Stimulated activated naive B cell treated with anti-CD40 and anti-IgM and Interleukin-4, amounts not matched to agents 10 μg/mL and 1 μg/mL and 100 μg/mL, for 72 hours (primary cell): ENCODE measurements around the gene SULF2.
"Not testable (repeated sequence)": the region's sequence is repeated elsewhere in the genome, so short reads cannot be mapped to it uniquely, and the experiment has no call there.

Source experiments
- ATAC-seq, 2 donors: fragments of 150-1000 bp; cut with Tn5 transposase; replicated peaks; 2 replicates each; pipeline ENCODE4 v1.10.0; 2021; ENCODE audit warnings: moderate library complexity in 1 of 2
- DNase-seq: peaks from one replicate; pipeline ENCODE4 v3.0.0; 2021
- H3K27ac Mint-ChIP-seq: one replicate; pipeline ENCODE4 v1.8.0; 2022; ENCODE audit warnings: mild to moderate bottlenecking, mixed read lengths
- H3K27me3 Mint-ChIP-seq, 2 donors: one replicate each; pipeline ENCODE4 v1.8.0; 2022; ENCODE audit warnings: mixed read lengths in 2 of 2
- H3K36me3 Mint-ChIP-seq, 2 donors: one replicate each; pipeline ENCODE4 v1.8.0; 2022; ENCODE audit warnings: mixed read lengths in 2 of 2, mild to moderate bottlenecking in 1 of 2
- H3K4me1 Mint-ChIP-seq, 2 donors: one replicate each; pipeline ENCODE4 v1.8.0; 2022; ENCODE audit warnings: mixed read lengths in 2 of 2, mild to moderate bottlenecking in 1 of 2
- H3K4me3 Mint-ChIP-seq, 2 donors: one replicate each; pipeline ENCODE4 v1.8.0; 2022; ENCODE audit warnings: mild to moderate bottlenecking in 2 of 2, mixed read lengths in 2 of 2, moderate library complexity in 1 of 2
- H3K9me3 Mint-ChIP-seq, 2 donors: one replicate each; pipeline ENCODE4 v1.8.0; 2022; ENCODE audit warnings: mixed read lengths in 2 of 2, mild to moderate bottlenecking in 1 of 2

The SULF2 gene

GRCh38 chr20:47785311-47785853 is at the start of gene SULF2:
Gene SULF2 (minus strand): TSS chr20:47785481. CDS start chr20:47757363, 28,118 bp downstream.
- DNase-seq (no peak), ATAC-seq (peak; percentile 30 to 47)
- H3K4me1 Mint-ChIP-seq, result peaks cover 16 to 22% of the 10 kb centered on the region in 2 donors
- H3K4me3 Mint-ChIP-seq, result peak within 1 kb of the TSS; percentile 86 to 91
- H3K27ac Mint-ChIP-seq, result peak within 1 kb of the TSS; percentile 62
- H3K27me3 Mint-ChIP-seq, result peaks cover 47 to 67% of the 10 kb centered on the region in 2 donors
- H3K9me3 Mint-ChIP-seq, result no peaks in the 10 kb centered on the region
- no peaks in the 10 kb centered on the region for H3K36me3 Mint-ChIP-seq

GRCh38 chr20:47831675-47832074 is 46.4 kb upstream of the SULF2 start:
- H3K27me3 Mint-ChIP-seq, DNase-seq, H3K4me1 Mint-ChIP-seq, H3K4me3 Mint-ChIP-seq, ATAC-seq, H3K27ac Mint-ChIP-seq, H3K9me3 Mint-ChIP-seq, H3K36me3 Mint-ChIP-seq: not testable (repeated sequence)

GRCh38 chr20:47826716-47827115 is 41.4 kb upstream of the SULF2 start:
- H3K27me3 Mint-ChIP-seq, result peaks cover 16 to 20% of the 10 kb centered on the region in 2 donors
- peaks cover 18 to 29% of the 10 kb centered on the region in 2 donors for H3K4me1 Mint-ChIP-seq
- H3K9me3 Mint-ChIP-seq, H3K4me3 Mint-ChIP-seq, ATAC-seq, DNase-seq, H3K36me3 Mint-ChIP-seq, H3K27ac Mint-ChIP-seq: not testable (repeated sequence)

- H3K27ac Mint-ChIP-seq, result peak overlapping the region; percentile 39
- H3K4me1 Mint-ChIP-seq, result peaks cover 18 to 29% of the 10 kb centered on the region in 2 donors
- not testable (repeated sequence) for ATAC-seq, H3K9me3 Mint-ChIP-seq, DNase-seq, H3K4me3 Mint-ChIP-seq, H3K36me3 Mint-ChIP-seq
- peaks cover 16 to 23% of the 10 kb centered on the region in 2 donors for H3K27me3 Mint-ChIP-seq
These were observed 40.7 kb upstream of the SULF2 start for GRCh38 chr20:47826006-47826405.

- Mint-ChIP-seq H3K9me3 (no peaks in the 10 kb centered on the region), H3K4me1 (peaks cover 18 to 29% of the 10 kb centered on the region in 2 donors), H3K4me3 (no peak overlapping the region), H3K36me3 (no peaks in the 10 kb centered on the region), H3K27ac (peak overlapping the region; percentile 90), H3K27me3 (peaks cover 19 to 30% of the 10 kb centered on the region in 2 donors)
- peak; percentile 4 for DNase-seq
- ATAC-seq, result no peak
These were observed 39.9 kb upstream of the SULF2 start for GRCh38 chr20:47825011-47825762.

GRCh38 chr20:47823941-47824340 is 38.7 kb upstream of the SULF2 start:
- Mint-ChIP-seq H3K27me3 (peaks cover 23 to 32% of the 10 kb centered on the region in 2 donors), H3K27ac (peak overlapping the region; percentile 90), H3K4me1 (peaks cover 18 to 29% of the 10 kb centered on the region in 2 donors)
- not testable (repeated sequence) for H3K9me3 Mint-ChIP-seq, ATAC-seq, H3K36me3 Mint-ChIP-seq, H3K4me3 Mint-ChIP-seq, DNase-seq

- no peak for DNase-seq
- H3K9me3 Mint-ChIP-seq, result no peaks in the 10 kb centered on the region
- no peaks in the 10 kb centered on the region for H3K36me3 Mint-ChIP-seq
- H3K4me1 Mint-ChIP-seq, result peaks cover 20 to 38% of the 10 kb centered on the region in 2 donors
- H3K27ac Mint-ChIP-seq, result no peak overlapping the region
- no peak for ATAC-seq
- H3K4me3 Mint-ChIP-seq, result no peak overlapping the region
- H3K27me3 Mint-ChIP-seq, result peaks cover 28 to 46% of the 10 kb centered on the region in 2 donors
These were observed 36.3 kb upstream of the SULF2 start for GRCh38 chr20:47821481-47822100.

GRCh38 chr20:47818996-47819609 is 33.8 kb upstream of the SULF2 start:
- H3K9me3 Mint-ChIP-seq, result peaks cover 4% of the 10 kb centered on the region in 2 donors
- peaks cover 0 to 2% of the 10 kb centered on the region in 2 donors for H3K36me3 Mint-ChIP-seq
- DNase-seq (no peak), ATAC-seq (no peak)
- no peak overlapping the region for H3K4me3 Mint-ChIP-seq
- peaks cover 10 to 23% of the 10 kb centered on the region in 2 donors for H3K4me1 Mint-ChIP-seq
- H3K27me3 Mint-ChIP-seq, result peaks cover 26 to 49% of the 10 kb centered on the region in 2 donors
- H3K27ac Mint-ChIP-seq, result peak overlapping the region; percentile 60

GRCh38 chr20:47818466-47818865 is 33.2 kb upstream of the SULF2 start:
- H3K4me3 Mint-ChIP-seq, result no peak overlapping the region
- H3K36me3 Mint-ChIP-seq, result peaks cover 0 to 2% of the 10 kb centered on the region in 2 donors

GRCh38 chr20:47818016-47818415 is 32.7 kb upstream of the SULF2 start:
- Mint-ChIP-seq H3K4me3 (no peak overlapping the region), H3K9me3 (peaks cover 4% of the 10 kb centered on the region in 2 donors), H3K27ac (no peak overlapping the region), H3K36me3 (peaks cover 0 to 2% of the 10 kb centered on the region in 2 donors), H3K27me3 (peaks cover 27 to 45% of the 10 kb centered on the region in 2 donors), H3K4me1 (peaks cover 9 to 20% of the 10 kb centered on the region in 2 donors)
- DNase-seq (no peak), ATAC-seq (no peak)

More at GRCh38 chr20:47818466-47818865, 33.2 kb upstream of the SULF2 start:
- Mint-ChIP-seq H3K27ac (no peak overlapping the region), H3K9me3 (peaks cover 4% of the 10 kb centered on the region in 2 donors), H3K4me1 (peaks cover 9 to 20% of the 10 kb centered on the region in 2 donors), H3K27me3 (peaks cover 27 to 50% of the 10 kb centered on the region in 2 donors)
- DNase-seq, result no peak
- no peak for ATAC-seq

DNA sequence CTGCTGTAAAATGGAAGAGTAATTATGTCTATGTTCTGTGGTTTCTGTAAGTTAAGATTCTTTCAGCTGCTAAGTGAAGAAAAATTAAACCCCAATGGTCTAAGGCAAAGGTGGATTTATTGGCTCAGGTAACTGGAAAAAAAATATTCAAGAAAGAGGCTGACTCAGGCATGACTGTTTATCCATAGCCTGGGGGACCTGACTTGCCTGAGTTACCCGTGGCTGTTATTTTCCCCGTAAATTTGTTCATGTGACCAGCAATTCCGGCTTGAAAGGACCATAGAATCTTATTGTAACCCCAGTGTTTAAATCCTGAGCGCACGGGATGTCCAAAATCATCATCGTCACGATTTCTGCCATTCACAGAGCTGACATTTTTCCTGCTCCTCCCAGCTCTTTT is 32.3 kb upstream of the SULF2 start:
- ATAC-seq, result no peak
- H3K27ac Mint-ChIP-seq, result no peak overlapping the region
- H3K9me3 Mint-ChIP-seq, result peaks cover 4% of the 10 kb centered on the region in 2 donors
- no peak for DNase-seq
- H3K4me3 Mint-ChIP-seq, result no peak overlapping the region
- peaks cover 0 to 2% of the 10 kb centered on the region in 2 donors for H3K36me3 Mint-ChIP-seq
- H3K27me3 Mint-ChIP-seq, result peaks cover 27 to 43% of the 10 kb centered on the region in 2 donors
- peaks cover 9 to 20% of the 10 kb centered on the region in 2 donors for H3K4me1 Mint-ChIP-seq

DNA sequence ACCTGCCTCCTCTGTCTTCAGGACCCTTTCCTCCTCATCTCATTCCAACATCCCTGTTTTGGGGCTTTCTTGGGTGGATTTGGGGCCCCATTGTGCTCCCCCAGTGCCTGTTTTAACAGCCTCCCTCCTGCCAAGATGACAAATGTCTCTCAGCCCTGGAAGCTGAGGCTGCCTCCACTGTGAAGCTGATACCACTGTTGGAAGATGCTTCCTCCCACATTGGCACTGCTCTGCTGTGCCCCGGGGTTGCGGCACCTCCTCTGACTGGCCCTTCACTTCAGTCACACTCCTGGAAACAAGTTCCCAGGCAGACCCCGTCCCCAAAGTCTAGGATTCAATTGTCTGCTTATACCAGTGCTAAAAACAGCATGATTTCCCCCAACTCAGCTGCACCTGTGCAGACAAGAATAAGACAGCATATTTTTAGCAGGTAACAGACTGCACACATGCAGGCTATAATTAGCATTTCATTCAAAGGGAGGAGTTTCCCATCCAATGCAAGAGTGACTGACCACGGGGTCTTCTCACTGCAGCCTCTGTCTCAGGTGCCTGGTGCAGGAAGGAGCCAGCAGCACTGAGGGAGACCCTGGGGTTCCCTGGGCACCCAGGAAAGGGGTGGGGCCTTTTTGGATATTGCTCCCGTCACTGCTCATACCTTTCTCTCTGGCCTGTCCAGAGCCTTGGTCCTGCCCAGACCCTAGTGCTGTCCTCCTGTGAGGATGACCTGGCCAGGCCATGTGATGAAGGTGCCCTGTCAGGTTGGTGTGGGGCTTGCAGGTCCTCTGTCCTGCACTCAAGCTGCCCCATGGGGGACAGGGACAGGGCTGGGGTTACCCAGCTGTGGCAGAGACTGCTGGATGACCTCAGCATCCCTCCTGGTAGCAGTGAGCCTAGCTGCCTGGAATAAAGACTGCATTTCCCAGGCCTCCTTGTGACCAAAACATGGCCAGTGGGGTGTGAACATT is 31.5 kb upstream of the SULF2 start:
- Mint-ChIP-seq H3K36me3 (peaks cover 0 to 2% of the 10 kb centered on the region in 2 donors), H3K27me3 (peaks cover 32 to 50% of the 10 kb centered on the region in 2 donors), H3K27ac (peak overlapping the region; percentile 72), H3K4me3 (no peak overlapping the region), H3K4me1 (peaks cover 5 to 12% of the 10 kb centered on the region in 2 donors), H3K9me3 (peaks cover 4% of the 10 kb centered on the region in 2 donors)
- peak in 1 of 2 donors; percentile 29 for ATAC-seq
- no peak for DNase-seq

DNA sequence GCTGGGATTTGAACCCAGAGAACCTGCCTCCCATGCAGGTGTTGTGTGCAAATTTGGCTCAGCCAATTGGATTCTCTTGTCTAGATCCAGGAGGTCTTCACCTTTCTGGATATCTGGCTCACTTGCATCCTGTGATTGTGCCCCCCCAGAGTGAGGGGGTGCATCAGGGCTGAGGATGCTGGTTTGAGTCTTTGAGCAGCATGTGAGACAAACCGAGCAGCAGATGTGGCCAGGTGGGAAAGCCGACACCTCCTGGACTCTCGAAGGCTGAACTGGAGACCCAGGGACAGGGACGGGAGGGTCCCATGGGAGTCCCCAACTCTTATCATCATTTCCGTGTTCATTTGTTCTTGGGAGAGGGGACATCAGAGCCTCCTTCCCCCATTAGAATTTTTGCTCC is 30.6 kb upstream of the SULF2 start:
- Mint-ChIP-seq H3K27me3 (peaks cover 39 to 51% of the 10 kb centered on the region in 2 donors), H3K4me3 (no peak overlapping the region), H3K27ac (no peak overlapping the region), H3K9me3 (peaks cover 4% of the 10 kb centered on the region in 2 donors), H3K36me3 (peaks cover 0 to 2% of the 10 kb centered on the region in 2 donors), H3K4me1 (peaks cover 5 to 12% of the 10 kb centered on the region in 2 donors)
- ATAC-seq (no peak), DNase-seq (no peak)
